HL-60 (cell line): ENCODE measurements around the gene LRFN2.

Source experiments
- DNase-seq, 2 experiments: peaks; one replicate each; pipeline ENCODE4 v3.0.0-alpha.2; 2010 to 2020; ENCODE audit warnings: low read depth in 1 of 2, low spot score in 1 of 2
- H3K27ac ChIP-seq: fragments of 250-450 bp; sonication (Bioruptor Pico); replicated peaks from 2 replicates; pipeline ENCODE4 v1.5.1; 2020; ENCODE audit warnings: mild to moderate bottlenecking, moderate library complexity
- H3K27me3 ChIP-seq: fragments of 250-450 bp; sonication (Bioruptor Pico); 2 replicates; pipeline ENCODE4 v1.5.1; 2021; ENCODE audit warnings: mild to moderate bottlenecking, moderate library complexity; ENCODE audit not compliant: insufficient read depth, poor library complexity, severe bottlenecking
- H3K4me3 ChIP-seq: replicated peaks from 2 replicates; pipeline ENCODE4 v1.5.1; 2011; ENCODE audit warnings: mild to moderate bottlenecking, control low read depth, low read length; ENCODE audit not compliant: insufficient read depth
- GABPA ChIP-seq: IDR thresholded peaks from 2 replicates; pipeline ENCODE4 v1.6.1; 2012; ENCODE audit warnings: low read depth
- POLR2AphosphoS5 ChIP-seq: IDR thresholded peaks from 2 replicates; pipeline ENCODE4 v1.6.1; 2012; ENCODE audit warnings: low read depth
- SPI1 ChIP-seq: IDR thresholded peaks from 2 replicates; pipeline ENCODE4 v1.6.1; 2012; ENCODE audit warnings: low read depth, mild to moderate bottlenecking, borderline replicate concordance
- TF ChIP-seq, protein P1 (sequence below): IDR thresholded peaks from 2 replicates; pipeline ENCODE4 v1.6.1; 2012; ENCODE audit warnings: low read depth; ENCODE audit not compliant: insufficient replicate concordance
- TF ChIP-seq, protein P2 (sequence below): IDR thresholded peaks from one replicate; pipeline ENCODE4 v1.5.1; 2011; ENCODE audit warnings: low read length, control low read depth, inconsistent platforms; ENCODE audit not compliant: insufficient read depth

LRFN2 gene

DNA sequence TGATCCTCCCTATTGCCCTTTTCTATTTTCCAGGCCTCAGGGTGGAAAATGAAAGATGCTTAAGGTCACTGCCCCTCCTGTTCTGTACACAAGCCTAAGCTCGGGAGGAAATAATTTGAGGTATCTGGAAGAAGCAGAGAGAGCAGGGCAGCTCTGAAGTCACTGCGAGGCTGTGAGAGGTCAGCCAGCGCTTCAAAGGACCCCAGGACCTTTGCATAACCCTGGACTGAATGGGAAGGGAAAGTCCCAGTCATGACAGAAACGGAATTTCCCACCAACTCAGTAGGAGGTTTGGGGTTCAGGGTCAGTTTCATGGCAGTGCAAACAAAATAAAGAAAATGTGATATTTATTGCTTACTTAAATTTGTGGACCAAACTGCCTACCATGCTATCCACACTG lies 58.1 kb downstream of the LRFN2 start:
- Histone ChIP-seq H3K4me3 (no peak overlapping the region), H3K27me3 (no peaks in the 10 kb centered on the region), H3K27ac (no peak overlapping the region)
- no peak for DNase-seq
- no peak for TF ChIP-seq GABPA
- TF ChIP-seq SPI1 = no peak
- TF ChIP-seq, protein P1, sequence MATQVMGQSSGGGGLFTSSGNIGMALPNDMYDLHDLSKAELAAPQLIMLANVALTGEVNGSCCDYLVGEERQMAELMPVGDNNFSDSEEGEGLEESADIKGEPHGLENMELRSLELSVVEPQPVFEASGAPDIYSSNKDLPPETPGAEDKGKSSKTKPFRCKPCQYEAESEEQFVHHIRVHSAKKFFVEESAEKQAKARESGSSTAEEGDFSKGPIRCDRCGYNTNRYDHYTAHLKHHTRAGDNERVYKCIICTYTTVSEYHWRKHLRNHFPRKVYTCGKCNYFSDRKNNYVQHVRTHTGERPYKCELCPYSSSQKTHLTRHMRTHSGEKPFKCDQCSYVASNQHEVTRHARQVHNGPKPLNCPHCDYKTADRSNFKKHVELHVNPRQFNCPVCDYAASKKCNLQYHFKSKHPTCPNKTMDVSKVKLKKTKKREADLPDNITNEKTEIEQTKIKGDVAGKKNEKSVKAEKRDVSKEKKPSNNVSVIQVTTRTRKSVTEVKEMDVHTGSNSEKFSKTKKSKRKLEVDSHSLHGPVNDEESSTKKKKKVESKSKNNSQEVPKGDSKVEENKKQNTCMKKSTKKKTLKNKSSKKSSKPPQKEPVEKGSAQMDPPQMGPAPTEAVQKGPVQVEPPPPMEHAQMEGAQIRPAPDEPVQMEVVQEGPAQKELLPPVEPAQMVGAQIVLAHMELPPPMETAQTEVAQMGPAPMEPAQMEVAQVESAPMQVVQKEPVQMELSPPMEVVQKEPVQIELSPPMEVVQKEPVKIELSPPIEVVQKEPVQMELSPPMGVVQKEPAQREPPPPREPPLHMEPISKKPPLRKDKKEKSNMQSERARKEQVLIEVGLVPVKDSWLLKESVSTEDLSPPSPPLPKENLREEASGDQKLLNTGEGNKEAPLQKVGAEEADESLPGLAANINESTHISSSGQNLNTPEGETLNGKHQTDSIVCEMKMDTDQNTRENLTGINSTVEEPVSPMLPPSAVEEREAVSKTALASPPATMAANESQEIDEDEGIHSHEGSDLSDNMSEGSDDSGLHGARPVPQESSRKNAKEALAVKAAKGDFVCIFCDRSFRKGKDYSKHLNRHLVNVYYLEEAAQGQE = no peak
- TF ChIP-seq, protein P2, sequence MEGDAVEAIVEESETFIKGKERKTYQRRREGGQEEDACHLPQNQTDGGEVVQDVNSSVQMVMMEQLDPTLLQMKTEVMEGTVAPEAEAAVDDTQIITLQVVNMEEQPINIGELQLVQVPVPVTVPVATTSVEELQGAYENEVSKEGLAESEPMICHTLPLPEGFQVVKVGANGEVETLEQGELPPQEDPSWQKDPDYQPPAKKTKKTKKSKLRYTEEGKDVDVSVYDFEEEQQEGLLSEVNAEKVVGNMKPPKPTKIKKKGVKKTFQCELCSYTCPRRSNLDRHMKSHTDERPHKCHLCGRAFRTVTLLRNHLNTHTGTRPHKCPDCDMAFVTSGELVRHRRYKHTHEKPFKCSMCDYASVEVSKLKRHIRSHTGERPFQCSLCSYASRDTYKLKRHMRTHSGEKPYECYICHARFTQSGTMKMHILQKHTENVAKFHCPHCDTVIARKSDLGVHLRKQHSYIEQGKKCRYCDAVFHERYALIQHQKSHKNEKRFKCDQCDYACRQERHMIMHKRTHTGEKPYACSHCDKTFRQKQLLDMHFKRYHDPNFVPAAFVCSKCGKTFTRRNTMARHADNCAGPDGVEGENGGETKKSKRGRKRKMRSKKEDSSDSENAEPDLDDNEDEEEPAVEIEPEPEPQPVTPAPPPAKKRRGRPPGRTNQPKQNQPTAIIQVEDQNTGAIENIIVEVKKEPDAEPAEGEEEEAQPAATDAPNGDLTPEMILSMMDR = no peak
- TF ChIP-seq POLR2AphosphoS5 = no peak

DNA sequence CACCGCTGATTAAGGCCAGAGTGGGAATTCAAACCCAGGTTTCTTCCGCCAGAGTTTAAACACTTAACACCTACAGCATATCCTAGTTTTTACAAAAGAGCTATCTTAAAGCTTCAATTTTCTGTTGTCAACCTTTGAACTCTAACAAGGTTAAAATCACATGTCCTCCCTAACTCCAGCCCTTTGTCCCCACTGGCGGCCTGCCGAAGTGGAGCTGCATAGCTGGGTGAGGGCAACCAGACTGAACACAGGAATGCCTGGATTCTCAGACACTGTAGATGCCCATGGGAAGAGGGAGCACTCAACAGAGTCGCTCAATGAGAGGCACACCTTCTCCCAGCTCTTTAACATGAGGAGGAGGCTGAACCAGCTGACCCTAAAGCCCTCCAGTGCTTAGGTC lies 59.1 kb downstream of the LRFN2 start:
- Histone ChIP-seq H3K4me3 (no peak overlapping the region), H3K27ac (no peak overlapping the region), H3K27me3 (no peaks in the 10 kb centered on the region)
- no peak for DNase-seq
- no peak for TF ChIP-seq SPI1
- no peak for TF ChIP-seq GABPA
- TF ChIP-seq POLR2AphosphoS5 = no peak
- TF ChIP-seq, protein P2 = no peak
- TF ChIP-seq, protein P1 = no peak

DNA sequence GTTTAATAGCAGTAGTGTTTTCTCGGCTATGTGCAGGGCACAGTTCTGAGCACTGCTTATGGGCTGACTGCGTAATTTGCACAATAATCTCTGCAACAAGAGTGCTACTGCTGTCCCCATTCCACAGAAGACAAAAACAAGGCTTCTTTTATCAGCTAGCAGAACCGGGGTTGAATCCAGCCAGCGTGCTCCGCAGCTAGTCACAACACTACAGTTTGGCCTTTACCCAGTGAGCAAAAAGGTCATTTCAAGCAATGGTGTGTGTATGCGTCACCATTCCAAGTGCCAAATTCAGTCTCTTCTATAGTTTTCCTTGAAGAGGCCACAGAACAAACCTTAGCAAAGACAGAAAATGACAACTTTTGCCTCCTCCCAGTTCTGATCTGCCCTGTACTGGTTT lies 61.1 kb downstream of the LRFN2 start:
- TF ChIP-seq SPI1 = no peak
- TF ChIP-seq POLR2AphosphoS5 = no peak
- TF ChIP-seq GABPA = no peak
- TF ChIP-seq, protein P1 = no peak
- TF ChIP-seq, protein P2 = no peak
- Histone ChIP-seq H3K27me3 (no peaks in the 10 kb centered on the region), H3K4me3 (no peak overlapping the region), H3K27ac (no peak overlapping the region)
- DNase-seq = no peak
